Renal cortex interstitium (tissue), 11 donors: Measurements from ENCODE around the gene SNX8. TPM values are rescaled to one million over a fixed set of nuclear protein-coding genes. Genes with fewer than 3 reads are reported as not detected.

ENCODE experiments used
- DNase-seq, 11 donors: peaks; one replicate each; pipeline ENCODE4 v3.0.0-alpha.2; 2013; ENCODE audit warnings: low read depth in 9 of 11, low spot score in 4 of 11; ENCODE audit errors: extremely low read depth in 1 of 11
- polyA plus RNA-seq, 3 donors: library from polyadenylated mRNA; unstranded; fragments of 120-200 nt; gene quantifications; one replicate each; pipeline ENCODE4 v1.2.1, GENCODE V29; 2013; ENCODE audit not compliant: insufficient read length in 3 of 3

Gene SNX8
- polyA plus RNA-seq, 3 donors, result 34.7 to 40.9 (median 37.3) TPM

- DNase-seq, result no peak
Observed at GRCh38 chr7:2255145-2256139, 58.8 kb downstream of the SNX8 start.

- DNase-seq, result no peak
Observed at GRCh38 chr7:2254429-2255144, 59.7 kb downstream of the SNX8 start.

- DNase-seq, result no peak
Observed at GRCh38 chr7:2253525-2254244, 60.6 kb downstream of the SNX8 start.

- DNase-seq, result no peak
Observed at GRCh38 chr7:2253021-2253420, 61.2 kb downstream of the SNX8 start.

DNA sequence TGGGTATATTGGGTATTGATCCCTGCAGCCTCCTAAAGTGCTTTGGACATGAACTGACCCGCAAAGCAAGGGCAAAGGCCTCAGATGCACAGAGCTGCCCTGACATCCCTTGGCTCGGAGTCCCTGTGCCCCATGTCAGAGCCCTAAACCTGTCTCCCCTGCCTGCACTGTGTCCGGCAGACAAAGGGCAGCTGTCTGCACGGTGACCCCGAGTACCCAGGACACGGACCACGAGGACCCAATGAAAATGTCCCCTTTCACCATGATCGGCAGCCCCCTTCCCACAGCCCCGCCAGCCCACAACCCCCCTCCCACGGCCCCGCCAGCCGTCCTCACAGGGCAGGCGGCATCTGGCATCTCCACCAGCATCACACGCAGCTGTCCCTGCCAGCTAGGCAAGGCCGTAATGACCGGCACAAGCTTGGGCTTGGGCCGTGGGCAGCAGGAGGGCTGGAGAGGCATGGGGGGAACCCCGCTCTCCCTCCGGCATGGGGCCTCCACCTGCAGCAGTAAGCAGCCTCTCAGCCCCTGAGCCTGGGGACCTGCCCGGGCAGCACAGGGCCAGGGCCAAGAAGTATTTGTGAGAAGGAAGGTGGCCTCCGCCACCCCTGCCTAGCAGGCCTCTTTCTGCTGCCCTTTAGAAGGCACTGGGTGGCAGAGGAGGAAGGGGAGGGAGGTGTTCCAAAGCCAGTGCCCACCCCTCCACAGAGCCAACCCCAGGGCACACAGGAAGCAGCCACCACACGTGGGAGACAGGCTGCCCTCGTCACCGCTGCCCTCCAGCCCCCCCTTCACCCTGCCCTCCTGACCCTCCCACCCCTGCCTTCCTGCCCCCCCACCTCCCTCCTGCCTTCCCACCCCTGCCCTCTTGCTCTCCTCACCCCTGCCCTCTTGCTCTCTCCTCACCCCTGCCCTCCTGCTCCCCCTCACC, 62.1 kb downstream of the SNX8 start:
- no peak for DNase-seq

GRCh38 chr7:2251381-2251780, 62.9 kb downstream of the SNX8 start:
- DNase-seq, result no peak

DNA sequence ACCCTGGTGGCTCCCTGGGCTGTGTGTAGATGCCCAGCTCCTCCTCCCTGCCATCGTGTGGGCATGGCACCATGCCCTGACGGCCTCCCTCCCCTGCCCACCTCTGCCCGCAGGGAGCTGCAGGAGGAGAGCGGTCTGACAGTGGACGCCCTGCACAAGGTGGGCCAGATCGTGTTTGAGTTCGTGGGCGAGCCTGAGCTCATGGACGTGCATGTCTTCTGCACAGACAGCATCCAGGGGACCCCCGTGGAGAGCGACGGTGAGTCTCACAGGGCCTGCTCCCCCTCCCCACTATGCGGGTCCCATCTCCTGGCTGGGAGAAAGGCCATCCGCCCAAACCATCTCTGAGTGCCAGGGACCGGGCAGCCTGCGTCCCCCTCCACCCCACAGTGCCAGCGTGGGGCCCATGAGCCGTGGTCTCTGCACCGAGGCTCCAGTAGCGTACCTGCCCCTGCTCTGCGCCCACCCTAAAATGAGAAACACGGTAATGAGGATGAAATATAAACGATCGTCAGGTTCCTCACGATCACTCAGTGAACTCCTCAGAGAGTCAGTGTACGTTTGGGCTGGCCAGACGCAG, 64.4 kb downstream of the SNX8 start:
- no peak for DNase-seq

DNA sequence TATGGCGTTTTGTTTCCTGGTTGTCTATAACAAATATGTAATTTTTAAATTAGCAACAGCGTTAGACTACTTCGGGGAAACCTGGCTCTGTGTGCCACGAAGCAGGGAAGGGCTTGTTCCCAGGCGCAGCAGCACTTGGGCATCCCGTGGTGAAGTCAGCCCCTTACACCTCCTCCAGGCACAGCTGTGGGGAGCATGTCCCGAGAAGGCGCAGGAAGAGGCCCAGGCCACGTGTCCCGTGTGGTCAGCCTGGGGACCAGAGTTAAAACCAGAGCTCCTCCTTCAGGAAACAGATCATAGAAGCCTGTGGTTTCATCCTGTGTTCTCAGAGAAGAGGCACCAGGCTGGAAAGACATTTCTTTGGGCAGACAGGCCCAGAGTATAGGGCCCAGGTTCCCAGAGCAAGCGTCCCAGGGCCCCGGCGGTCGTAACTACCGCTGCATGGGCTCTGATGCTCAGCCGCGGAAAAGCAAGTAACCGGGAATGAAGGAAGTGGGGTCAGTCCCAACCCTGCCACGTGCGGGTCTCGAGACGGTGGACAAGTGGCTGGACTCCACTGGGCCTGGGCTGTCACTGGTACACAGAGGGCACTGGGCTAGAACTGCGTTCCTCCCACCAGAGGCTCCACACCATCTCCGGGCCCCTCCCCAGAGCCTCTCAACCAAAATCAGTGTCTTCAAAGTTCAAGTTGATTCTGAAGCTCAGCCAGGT, 65.1 kb downstream of the SNX8 start:
- DNase-seq, result no peak

DNA sequence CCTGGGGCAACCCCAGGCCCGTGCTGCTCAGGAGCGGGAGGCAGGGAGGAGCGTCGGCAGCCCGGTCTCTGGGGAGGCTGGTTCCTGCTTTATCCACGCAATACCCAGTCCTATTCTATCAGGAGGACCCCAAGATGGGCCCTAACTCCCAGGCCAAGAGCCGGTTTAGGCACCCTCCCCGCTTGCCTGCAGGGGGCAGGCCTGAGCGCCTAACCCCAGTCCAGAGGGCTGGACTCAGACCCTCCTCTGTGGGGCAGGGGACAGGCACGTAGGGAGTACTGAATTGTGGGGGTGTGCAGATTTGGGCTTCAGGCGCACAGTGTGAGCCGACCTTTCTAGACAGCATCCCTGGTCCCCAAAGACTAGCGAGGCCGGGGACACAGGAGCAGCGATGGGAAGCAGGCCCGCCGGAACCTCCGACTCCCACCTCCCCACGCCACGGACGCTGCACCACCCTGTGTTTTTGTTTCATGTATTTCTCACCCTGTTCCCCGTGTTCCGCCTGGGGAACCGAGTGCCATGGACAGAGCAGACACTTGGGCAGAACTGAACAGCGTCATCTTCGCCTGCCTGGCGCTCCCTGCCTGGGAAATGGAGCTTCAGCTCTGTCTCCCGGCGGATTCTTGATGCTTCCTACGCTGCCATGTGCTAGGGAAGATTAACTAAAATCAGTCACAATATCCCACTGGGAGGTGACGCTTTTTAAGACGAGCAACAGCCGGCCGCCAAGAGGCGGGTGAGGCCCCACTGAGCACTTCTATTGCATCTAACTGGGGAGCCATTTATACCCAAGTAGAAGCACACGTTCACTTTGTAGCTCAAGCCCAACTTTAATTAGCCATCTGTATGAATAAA, 66.9 kb downstream of the SNX8 start:
- no peak for DNase-seq

DNA sequence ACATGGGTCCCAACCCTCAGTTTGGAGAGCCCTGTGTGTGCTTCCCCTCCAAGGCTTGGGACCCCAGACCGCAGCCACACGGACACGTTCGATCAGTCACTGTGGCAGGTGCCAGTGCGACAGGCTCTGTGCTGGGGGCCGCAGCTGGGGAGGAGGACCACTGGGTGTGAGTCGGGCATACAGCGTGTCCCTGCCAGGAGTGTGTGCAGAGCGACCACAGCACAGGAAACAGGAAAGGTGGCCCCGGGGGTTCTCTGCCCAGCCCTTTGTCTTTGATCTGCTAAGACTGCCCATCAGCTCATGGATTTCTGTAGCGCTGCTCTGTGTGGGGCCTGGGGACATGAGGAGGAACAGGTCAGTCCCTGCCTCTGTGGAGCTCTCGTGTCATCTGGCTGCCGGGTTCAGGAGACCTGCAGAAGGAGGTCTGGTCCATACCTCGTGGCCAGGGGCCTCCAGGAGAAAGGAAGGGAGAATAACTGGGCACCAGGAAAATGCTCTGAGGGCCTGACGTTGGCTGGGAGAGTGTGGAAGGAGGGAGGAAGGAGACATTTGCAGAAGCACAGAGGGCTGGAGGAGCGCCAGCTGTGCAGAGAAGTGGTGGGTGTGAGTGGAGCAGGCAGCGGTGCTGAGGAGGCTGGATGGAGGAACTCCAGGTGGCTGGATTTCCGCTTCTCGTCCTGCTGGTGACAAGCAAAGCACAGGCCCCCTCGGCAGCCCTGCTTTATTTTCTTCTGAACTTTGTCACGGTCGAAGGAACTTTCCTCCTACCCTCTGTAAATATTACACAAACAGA, 68.2 kb downstream of the SNX8 start:
- no peak for DNase-seq

DNA sequence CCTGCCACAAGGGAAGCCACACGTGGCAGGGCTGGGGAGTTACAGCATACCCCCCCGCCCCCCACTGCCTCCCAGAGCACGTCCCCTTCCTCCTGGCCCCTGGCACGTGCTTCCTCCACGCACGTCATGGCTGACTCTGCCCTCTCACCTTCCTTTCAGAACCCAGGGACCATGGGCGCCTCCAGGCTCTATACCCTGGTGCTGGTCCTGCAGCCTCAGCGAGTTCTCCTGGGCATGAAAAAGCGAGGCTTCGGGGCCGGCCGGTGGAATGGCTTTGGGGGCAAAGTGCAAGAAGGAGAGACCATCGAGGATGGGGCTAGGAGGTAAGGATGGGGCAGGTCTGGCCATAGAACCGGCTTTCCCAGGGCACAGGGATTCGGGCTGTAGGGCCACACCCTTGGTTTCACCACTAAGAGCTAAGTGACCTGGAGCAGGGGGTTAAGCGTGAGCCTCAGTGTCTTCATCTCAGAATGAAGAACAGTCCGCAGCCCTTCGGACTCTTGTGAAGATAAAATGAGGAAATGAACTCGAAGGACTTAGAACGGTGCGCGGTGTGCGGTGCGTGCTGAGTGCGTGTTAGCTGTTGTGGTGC, 69.7 kb downstream of the SNX8 start:
- no peak for DNase-seq

DNA sequence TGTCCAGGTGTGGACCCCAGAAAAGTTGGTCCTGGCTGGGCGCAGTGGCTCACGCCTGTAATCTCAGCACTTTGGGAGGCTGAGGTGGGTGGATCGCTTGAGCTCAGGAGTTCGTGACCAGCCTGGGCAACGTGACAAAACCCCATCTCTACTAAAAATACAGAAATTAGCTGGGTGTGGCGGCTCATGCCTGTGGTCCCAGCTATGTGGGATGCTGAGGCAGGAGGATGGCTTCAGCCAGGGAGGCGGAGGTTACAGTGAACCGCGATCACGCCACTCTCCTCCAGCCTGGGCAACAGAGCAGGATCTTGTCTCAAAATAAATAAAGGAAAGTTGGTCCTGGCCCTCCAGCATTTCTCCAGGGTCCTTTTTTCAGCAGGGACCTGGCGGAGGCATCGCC, 70.8 kb downstream of the SNX8 start:
- no peak for DNase-seq

DNA sequence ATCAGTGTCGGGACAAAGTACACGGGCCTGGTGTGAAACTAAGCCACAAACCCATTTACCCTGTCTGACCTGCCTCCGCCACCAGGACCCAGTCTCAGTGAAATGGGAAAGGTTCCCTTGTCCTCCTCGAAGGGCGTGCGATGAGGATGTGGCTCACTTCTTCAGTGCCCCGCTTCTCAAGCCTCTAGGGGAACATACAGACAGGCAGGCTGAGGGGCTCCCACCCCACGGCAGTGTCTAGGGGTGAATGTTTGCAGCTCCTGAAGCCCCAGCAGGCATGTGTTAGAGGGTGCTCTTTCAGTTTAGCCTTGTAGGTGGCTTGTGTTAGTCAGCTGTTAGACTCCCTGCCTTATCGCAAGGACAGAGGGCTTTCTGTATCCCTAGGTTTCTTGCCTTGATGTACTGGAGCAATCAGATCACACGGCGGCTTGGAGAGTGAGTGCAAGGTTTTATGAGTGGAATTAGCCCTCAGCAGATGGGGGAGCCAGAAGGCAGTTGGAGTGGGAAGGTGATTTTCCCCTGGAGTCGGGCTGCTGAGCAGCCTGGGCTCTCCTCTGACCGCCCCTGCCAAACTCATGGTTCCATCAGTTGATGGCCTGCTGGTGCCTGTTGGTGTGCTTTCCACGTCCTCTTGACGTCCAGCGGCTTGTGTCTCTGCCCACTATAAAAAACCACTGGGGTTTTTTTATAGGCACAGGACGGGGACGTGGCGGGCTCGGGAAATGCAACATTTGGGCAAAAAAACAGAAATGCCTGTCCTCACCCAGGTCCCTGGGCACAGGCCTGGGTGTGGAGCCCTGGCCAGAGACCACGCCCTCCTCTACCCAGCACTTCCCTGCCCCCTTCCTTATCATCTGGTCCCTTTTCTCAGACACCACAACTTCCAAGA, 71.5 kb downstream of the SNX8 start:
- DNase-seq, result no peak
